Measurements from ENCODE around the gene SUMO1. TPM values are rescaled to one million over a fixed set of nuclear protein-coding genes. Genes with fewer than 3 reads are reported as not detected.
"Not testable (repeated sequence)": the region's sequence is repeated elsewhere in the genome, so short reads cannot be mapped to it uniquely, and the experiment has no call there.

Gene SUMO1
- 10 to 100 TPM; 62.7 to 64.2 TPM for total RNA-seq
- long read RNA-seq, donor 1, transcript SUMO1-203 (5 exons, 1,536 nt), result major isoform, 26 of 33 reads
- long read RNA-seq, donor 1, partial matches to known transcripts, result 0 of 33 reads
- long read RNA-seq, donor 1, other reads (novel, unspliced or antisense), result 3 of 33 reads
- long read RNA-seq, donor 2, transcript SUMO1-203 (5 exons, 1,536 nt), result major isoform, 152 of 174 reads
- long read RNA-seq, donor 2, partial matches to known transcripts, result 1 of 174 reads
- long read RNA-seq, donor 2, other reads (novel, unspliced or antisense), result 12 of 174 reads

GRCh38 chr2:202238234-202239197 is at the start of gene SUMO1:
TSS of gene SUMO1 (minus strand) at chr2:202238597. CDS start at chr2:202238451, 146 bp downstream.
- peak; percentile 97 for DNase-seq (ENCODE audit: low spot score)
- intact Hi-C loops (cut with DNase I), result no loop called here

GRCh38 chr2:202286595-202286994 is 48.2 kb upstream of the SUMO1 start:
- no peak for DNase-seq (ENCODE audit: low spot score)
- intact Hi-C loops (cut with DNase I), result no loop called here

- intact Hi-C loops (cut with DNase I), result no loop called here
- DNase-seq (ENCODE audit: low spot score), result no peak
These were observed 40.5 kb upstream of the SUMO1 start for GRCh38 chr2:202278944-202279343.

GRCh38 chr2:202278036-202278760 is 39.8 kb upstream of the SUMO1 start:
- no peak for DNase-seq (ENCODE audit: low spot score)
- intact Hi-C loops (cut with DNase I), result no loop called here

- intact Hi-C loops (cut with DNase I); DNase-seq (ENCODE audit: low spot score): not testable (repeated sequence)
These were observed 37.8 kb upstream of the SUMO1 start for GRCh38 chr2:202276078-202276720.

- DNase-seq (ENCODE audit: low spot score), result no peak
- intact Hi-C loops (cut with DNase I), result no loop called here
These were observed 32.1 kb upstream of the SUMO1 start for GRCh38 chr2:202270487-202270886.

- no peak for DNase-seq (ENCODE audit: low spot score)
- intact Hi-C loops (cut with DNase I), result no loop called here
These were observed 31.2 kb upstream of the SUMO1 start for GRCh38 chr2:202269585-202269984.

GRCh38 chr2:202267495-202267894 is 29.1 kb upstream of the SUMO1 start:
- intact Hi-C loops (cut with DNase I), result no loop called here
- DNase-seq (ENCODE audit: low spot score), result no peak

GRCh38 chr2:202265467-202266277 is 27.3 kb upstream of the SUMO1 start, which contains the start of gene NOP58:
TSS of gene NOP58 (plus strand) at chr2:202265763. CDS start at chr2:202265942, 179 bp downstream.
- peak; percentile 97 for DNase-seq (ENCODE audit: low spot score)
- intact Hi-C loops (cut with DNase I), result no loop called here

GRCh38 chr2:202261531-202261930 is 23.1 kb upstream of the SUMO1 start:
- intact Hi-C loops (cut with DNase I), result no loop called here
- DNase-seq (ENCODE audit: low spot score), result no peak

GRCh38 chr2:202251494-202251893 is 13.1 kb upstream of the SUMO1 start:
- intact Hi-C loops (cut with DNase I), result no loop called here
- DNase-seq (ENCODE audit: low spot score), result no peak

- intact Hi-C loops (cut with DNase I), result loop anchor here in 1 of 2 donors (5.0 kb wide), 1 partner anchor 882 kb away; no protein-coding TSS in a partner anchor
- no peak for DNase-seq (ENCODE audit: low spot score)
These were observed 11.3 kb upstream of the SUMO1 start for GRCh38 chr2:202249521-202250253.

GRCh38 chr2:202247710-202248109 is 9.3 kb upstream of the SUMO1 start:
- intact Hi-C loops (cut with DNase I), result loop anchor here in 1 of 2 donors (5.0 kb wide), 1 partner anchor 880 kb away; no protein-coding TSS in a partner anchor
- not testable (repeated sequence) for DNase-seq (ENCODE audit: low spot score)

- intact Hi-C loops (cut with DNase I), result no loop called here
- no peak for DNase-seq (ENCODE audit: low spot score)
These were observed 587 bp downstream of the SUMO1 start for GRCh38 chr2:202237787-202238233.

- intact Hi-C loops (cut with DNase I), result no loop called here
- DNase-seq (ENCODE audit: low spot score), result no peak
These were observed 16.5 kb downstream of the SUMO1 start for GRCh38 chr2:202221873-202222272.

GRCh38 chr2:202215179-202215578 is 23.2 kb downstream of the SUMO1 start:
- intact Hi-C loops (cut with DNase I), result no loop called here
- DNase-seq (ENCODE audit: low spot score), result no peak

GRCh38 chr2:202208526-202208925 is 29.9 kb downstream of the SUMO1 start:
- intact Hi-C loops (cut with DNase I), result no loop called here
- no peak for DNase-seq (ENCODE audit: low spot score)

Measured in posterior vena cava (tissue), 2 donors.